Measurements from ENCODE around the gene IL36RN. TPM values are rescaled to one million over a fixed set of nuclear protein-coding genes. Genes with fewer than 3 reads are reported as not detected.

The IL36RN gene
- polyA plus RNA-seq, 1 of the 3 experiments (the other 2 are of a cell fraction) = not detected

DNA sequence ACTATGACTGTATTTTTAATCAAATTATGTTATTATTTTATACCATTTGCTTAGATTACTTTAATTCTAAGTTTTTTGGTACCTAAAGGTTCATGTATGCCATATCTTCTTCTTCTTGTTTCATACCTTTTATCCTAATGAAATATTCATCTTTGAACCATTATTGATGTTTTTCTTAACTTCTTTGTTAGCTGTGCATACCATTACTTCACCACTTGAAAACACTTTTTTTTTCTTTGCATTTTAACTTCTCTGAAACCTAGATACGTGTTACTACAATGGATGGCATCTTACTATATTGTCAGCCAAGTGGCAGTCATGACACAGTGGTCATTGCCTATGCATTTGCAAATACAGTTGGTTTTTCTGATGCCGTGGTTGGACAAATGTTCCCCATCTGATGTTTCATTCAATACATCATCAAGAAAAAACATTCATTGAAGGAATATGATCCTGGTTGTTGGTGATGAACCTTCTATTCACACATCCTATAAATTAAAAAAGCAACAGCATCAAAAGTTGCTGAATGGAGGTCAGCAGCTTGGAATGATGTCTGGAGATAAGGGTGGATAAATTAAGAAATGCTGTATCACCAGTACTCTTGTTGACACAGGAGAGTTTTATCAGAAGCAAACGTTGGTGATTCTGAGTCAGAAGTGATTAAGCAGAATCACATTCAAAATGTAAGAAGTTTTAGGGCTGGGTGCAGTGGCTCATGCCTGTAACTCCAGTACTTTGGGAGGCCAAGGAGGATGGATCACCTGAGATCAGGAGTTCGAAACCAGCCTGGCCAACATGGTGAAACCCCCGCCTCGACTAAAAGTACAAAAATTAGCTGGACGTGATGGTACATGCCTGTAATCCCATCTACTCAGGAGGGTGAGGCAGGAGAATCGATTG lies 46.3 kb upstream of the IL36RN start:
- no peaks in the 10 kb centered on the region for H3K79me2 ChIP-seq (ENCODE audit: insufficient read depth)
- H3K4me1 ChIP-seq (ENCODE audit: control insufficient read depth in 1 of 2, insufficient read depth in 2 of 2, low read depth in 1 of 2, low read length in 1 of 2) = no peaks in the 10 kb centered on the region
- 2% methylated on average over 8 of the region's 8 CpGs for WGBS (ENCODE audit: low lambda C conversion rate)
- H2AFZ ChIP-seq (ENCODE audit: low read depth) = no peak overlapping the region
- H3K27ac ChIP-seq (ENCODE audit: low read depth in 2 of 2, low read length in 1 of 2) = no peak overlapping the region
- ChIA-PET POLR2A (no interaction called here), CTCF (no interaction called here)
- no peaks in the 10 kb centered on the region for H3F3A ChIP-seq (replicated peaks; ENCODE audit: insufficient read depth)
- no peaks in the 10 kb centered on the region for H3K36me3 ChIP-seq (replicated peaks in 1 of 2; ENCODE audit: control insufficient read depth in 1 of 2, insufficient read depth in 2 of 2, low read length in 1 of 2)
- no peaks in the 10 kb centered on the region; the same call in 1 of the 2 replicates for H3K27me3 ChIP-seq (ENCODE audit: insufficient read depth)
- H3K4me3 ChIP-seq (ENCODE audit: low read depth in 2 of 2, low read length in 1 of 2) = no peak overlapping the region
- TF ChIP-seq, protein P1, sequence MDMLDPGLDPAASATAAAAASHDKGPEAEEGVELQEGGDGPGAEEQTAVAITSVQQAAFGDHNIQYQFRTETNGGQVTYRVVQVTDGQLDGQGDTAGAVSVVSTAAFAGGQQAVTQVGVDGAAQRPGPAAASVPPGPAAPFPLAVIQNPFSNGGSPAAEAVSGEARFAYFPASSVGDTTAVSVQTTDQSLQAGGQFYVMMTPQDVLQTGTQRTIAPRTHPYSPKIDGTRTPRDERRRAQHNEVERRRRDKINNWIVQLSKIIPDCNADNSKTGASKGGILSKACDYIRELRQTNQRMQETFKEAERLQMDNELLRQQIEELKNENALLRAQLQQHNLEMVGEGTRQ (IDR thresholded peaks at IDR 0.05; ENCODE audit: borderline replicate concordance, low read depth, low read length) = no peak
- TF ChIP-seq NFIC (IDR thresholded peaks at IDR 0.05; ENCODE audit: borderline replicate concordance) (no peak), GATA2 (CRISPR knock-in tag; IDR thresholded peaks at IDR 0.05) (no peak), IRF3 (IDR thresholded peaks at IDR 0.05; ENCODE audit: low read depth, low read length) (no peak), TEAD4 (IDR thresholded peaks at IDR 0.05; ENCODE audit: borderline replicate concordance, insufficient read depth) (no peak), EP300 (IDR thresholded peaks at IDR 0.05; ENCODE audit: borderline replicate concordance in 1 of 2, low read depth in 1 of 2, low read length in 1 of 2) (no peak), SIN3A (IDR thresholded peaks at IDR 0.05; ENCODE audit: borderline replicate concordance, low read depth, low read length) (no peak)
- TF ChIP-seq, protein P2, sequence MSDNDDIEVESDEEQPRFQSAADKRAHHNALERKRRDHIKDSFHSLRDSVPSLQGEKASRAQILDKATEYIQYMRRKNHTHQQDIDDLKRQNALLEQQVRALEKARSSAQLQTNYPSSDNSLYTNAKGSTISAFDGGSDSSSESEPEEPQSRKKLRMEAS (IDR thresholded peaks at IDR 0.05; ENCODE audit: low read depth) = no peak
- no peaks in the 10 kb centered on the region for H3K9me2 ChIP-seq
- H3K9ac ChIP-seq = no peak overlapping the region
- DNase-seq = no peak
- H4K20me1 ChIP-seq (ENCODE audit: insufficient read depth) = no peaks in the 10 kb centered on the region
- no peaks in the 10 kb centered on the region for H3K9me3 ChIP-seq
- no peak overlapping the region for H3K4me2 ChIP-seq

DNA sequence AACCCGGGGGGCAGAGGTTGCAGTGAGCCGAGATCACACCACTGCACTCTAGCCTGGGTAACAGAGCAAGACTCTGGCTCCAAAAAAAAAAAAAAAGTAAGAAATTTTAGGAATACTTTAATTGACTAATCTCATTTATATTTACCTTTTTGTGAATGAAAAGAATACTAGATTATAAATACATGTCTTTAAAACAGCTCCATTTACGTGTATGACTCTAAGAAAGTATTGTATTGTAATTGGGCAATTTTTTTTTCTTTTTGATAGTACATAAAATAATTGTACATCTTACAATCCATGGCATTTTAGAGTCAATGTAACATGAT lies 45.7 kb upstream of the IL36RN start:
- Histone ChIP-seq H3K79me2 (ENCODE audit: insufficient read depth) (no peaks in the 10 kb centered on the region), H3K36me3 (replicated peaks in 1 of 2; ENCODE audit: control insufficient read depth in 1 of 2, insufficient read depth in 2 of 2, low read length in 1 of 2) (no peaks in the 10 kb centered on the region), H3F3A (replicated peaks; ENCODE audit: insufficient read depth) (no peaks in the 10 kb centered on the region), H3K9me2 (no peaks in the 10 kb centered on the region), H2AFZ (ENCODE audit: low read depth) (no peak overlapping the region), H3K4me1 (ENCODE audit: control insufficient read depth in 1 of 2, insufficient read depth in 2 of 2, low read depth in 1 of 2, low read length in 1 of 2) (no peaks in the 10 kb centered on the region), H3K27ac (ENCODE audit: low read depth in 2 of 2, low read length in 1 of 2) (no peak overlapping the region), H3K27me3 (ENCODE audit: insufficient read depth) (no peaks in the 10 kb centered on the region; the same call in 1 of the 2 replicates), H3K9ac (no peak overlapping the region), H4K20me1 (ENCODE audit: insufficient read depth) (no peaks in the 10 kb centered on the region), H3K4me2 (no peak overlapping the region), H3K9me3 (no peaks in the 10 kb centered on the region), H3K4me3 (ENCODE audit: low read depth in 2 of 2, low read length in 1 of 2) (no peak overlapping the region)
- no peak for DNase-seq
- no peak for TF ChIP-seq POLR2AphosphoS5 (IDR thresholded peaks at IDR 0.05; ENCODE audit: low read depth, low read length)
- no peak for TF ChIP-seq EP300 (IDR thresholded peaks at IDR 0.05; ENCODE audit: borderline replicate concordance in 1 of 2, low read depth in 1 of 2, low read length in 1 of 2)
- TF ChIP-seq GATA2 (CRISPR knock-in tag; IDR thresholded peaks at IDR 0.05) = no peak
- TF ChIP-seq, protein P2 (IDR thresholded peaks at IDR 0.05; ENCODE audit: low read depth) = no peak
- TF ChIP-seq FOXJ3 (CRISPR knock-in tag; IDR thresholded peaks at IDR 0.05) = no peak
- no peak for TF ChIP-seq FOSL2 (IDR thresholded peaks at IDR 0.05; ENCODE audit: borderline replicate concordance, low read depth)
- no peak for TF ChIP-seq RCOR1 (IDR thresholded peaks at IDR 0.05; ENCODE audit: low read length)
- TF ChIP-seq, protein P3, sequence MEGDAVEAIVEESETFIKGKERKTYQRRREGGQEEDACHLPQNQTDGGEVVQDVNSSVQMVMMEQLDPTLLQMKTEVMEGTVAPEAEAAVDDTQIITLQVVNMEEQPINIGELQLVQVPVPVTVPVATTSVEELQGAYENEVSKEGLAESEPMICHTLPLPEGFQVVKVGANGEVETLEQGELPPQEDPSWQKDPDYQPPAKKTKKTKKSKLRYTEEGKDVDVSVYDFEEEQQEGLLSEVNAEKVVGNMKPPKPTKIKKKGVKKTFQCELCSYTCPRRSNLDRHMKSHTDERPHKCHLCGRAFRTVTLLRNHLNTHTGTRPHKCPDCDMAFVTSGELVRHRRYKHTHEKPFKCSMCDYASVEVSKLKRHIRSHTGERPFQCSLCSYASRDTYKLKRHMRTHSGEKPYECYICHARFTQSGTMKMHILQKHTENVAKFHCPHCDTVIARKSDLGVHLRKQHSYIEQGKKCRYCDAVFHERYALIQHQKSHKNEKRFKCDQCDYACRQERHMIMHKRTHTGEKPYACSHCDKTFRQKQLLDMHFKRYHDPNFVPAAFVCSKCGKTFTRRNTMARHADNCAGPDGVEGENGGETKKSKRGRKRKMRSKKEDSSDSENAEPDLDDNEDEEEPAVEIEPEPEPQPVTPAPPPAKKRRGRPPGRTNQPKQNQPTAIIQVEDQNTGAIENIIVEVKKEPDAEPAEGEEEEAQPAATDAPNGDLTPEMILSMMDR (IDR thresholded peaks at IDR 0.05) = no peak
- TF ChIP-seq, protein P1 (IDR thresholded peaks at IDR 0.05; ENCODE audit: borderline replicate concordance, low read depth, low read length) = no peak
- no peak for TF ChIP-seq TAF1 (IDR thresholded peaks at IDR 0.05; ENCODE audit: borderline replicate concordance, low read depth, low read length)
- TF ChIP-seq ZBTB33 (IDR thresholded peaks at IDR 0.05; ENCODE audit: borderline replicate concordance, low read depth) = no peak
- 10% methylated on average over 3 of the region's 3 CpGs for WGBS (ENCODE audit: low lambda C conversion rate)
- POLR2A ChIA-PET = no interaction called here
- CTCF ChIA-PET = no interaction called here

All from SK-N-SH (cell line).